Neural cell (in vitro differentiated cells): ENCODE data around the gene OR1E2. TPM values are rescaled to one million over a fixed set of nuclear protein-coding genes. Genes with fewer than 3 reads are reported as not detected.
"Not testable (repeated sequence)": the region's sequence is repeated elsewhere in the genome, so short reads cannot be mapped to it uniquely, and the experiment has no call there.

ENCODE experiments used
- H2AFZ ChIP-seq: fragments of 200-600, 300-800 bp; sonication (generic), shearing (Covaris generic); 2 replicates; pipeline ENCODE4 v1.6.0; 2014; ENCODE audit warnings: low read depth, mild to moderate bottlenecking, antibody characterized with exemption, low read length, moderate library complexity
- H3F3A ChIP-seq: fragments of 200-600 bp; shearing (Covaris generic); 2 replicates; pipeline ENCODE4 v1.6.1; 2016; ENCODE audit warnings: mild to moderate bottlenecking, moderate library complexity, mixed read lengths, antibody characterized with exemption, low read length; ENCODE audit not compliant: insufficient read depth, poor library complexity, severe bottlenecking
- H3K27ac ChIP-seq: fragments of 200-600, 300-800 bp; sonication (generic), shearing (Covaris generic); 2 replicates; pipeline ENCODE4 v1.5.1; 2014; ENCODE audit warnings: mild to moderate bottlenecking, low read length, moderate library complexity
- H3K27me3 ChIP-seq: fragments of 300-800, 200-600 bp; sonication (generic), shearing (Covaris generic); 2 replicates; pipeline ENCODE4 v1.6.0; 2014; ENCODE audit warnings: mild to moderate bottlenecking, low read depth, low read length, moderate library complexity; ENCODE audit not compliant: insufficient read depth
- H3K36me3 ChIP-seq: fragments of 300-800, 200-600 bp; sonication (generic), shearing (Covaris generic); 2 replicates; pipeline ENCODE4 v1.5.1; 2014; ENCODE audit warnings: mild to moderate bottlenecking, antibody characterized with exemption, low read length, moderate library complexity; ENCODE audit not compliant: insufficient read depth
- H3K4me2 ChIP-seq: fragments of 300-800, 200-600 bp; sonication (generic), shearing (Covaris generic); 2 replicates; pipeline ENCODE4 v1.6.0; 2014; ENCODE audit warnings: mild to moderate bottlenecking, low read length
- H3K4me3 ChIP-seq: fragments of 300-800, 200-600 bp; sonication (generic), shearing (Covaris generic); 2 replicates; pipeline ENCODE4 v1.5.1; 2014; ENCODE audit warnings: mild to moderate bottlenecking, low read length, moderate library complexity
- H3K79me2 ChIP-seq: fragments of 200-600 bp; shearing (Covaris generic); replicated peaks from 2 replicates; pipeline ENCODE4 v1.6.0; 2014; ENCODE audit warnings: mild to moderate bottlenecking, low read length, moderate library complexity; ENCODE audit not compliant: insufficient read depth
- H3K9ac ChIP-seq: fragments of 300-800, 200-600 bp; sonication (generic), shearing (Covaris generic); 2 replicates; pipeline ENCODE4 v1.6.1; 2016; ENCODE audit warnings: mild to moderate bottlenecking, low read length, mixed read lengths
- H3K9me2 ChIP-seq: fragments of 200-600 bp; shearing (Covaris generic); 2 replicates; pipeline ENCODE4 v1.6.1; 2016; ENCODE audit warnings: mild to moderate bottlenecking, low read length, mixed read lengths; ENCODE audit not compliant: insufficient read depth
- H3K9me3 ChIP-seq: fragments of 200-600, 300-800 bp; sonication (generic), shearing (Covaris generic); 2 replicates; pipeline ENCODE4 v1.6.1; 2016; ENCODE audit warnings: mild to moderate bottlenecking, mixed run types, low read length, moderate library complexity, mixed read lengths
- H4K20me1 ChIP-seq: fragments of 200-600 bp; shearing (Covaris generic); 2 replicates; pipeline ENCODE4 v1.6.1; 2016; ENCODE audit warnings: mild to moderate bottlenecking, mixed run types; ENCODE audit not compliant: insufficient read depth
- EP300 ChIP-seq: fragments of 450-650 bp; conservative IDR thresholded peaks from 2 replicates; pipeline ENCODE4 v1.6.1; 2014; ENCODE audit warnings: antibody characterized with exemption, mild to moderate bottlenecking, moderate library complexity; ENCODE audit not compliant: poor library complexity, severe bottlenecking
- EZH2 ChIP-seq: fragments of 200-600, 300-800 bp; shearing (Covaris generic), sonication (generic); IDR thresholded peaks from 2 replicates; pipeline ENCODE4 v1.6.1; 2014; ENCODE audit warnings: antibody characterized with exemption, low read length, borderline replicate concordance, mild to moderate bottlenecking; ENCODE audit not compliant: insufficient read depth, poor library complexity, severe bottlenecking
- MXI1 ChIP-seq: fragments of 450-650 bp; conservative IDR thresholded peaks from 2 replicates; pipeline ENCODE4 v1.6.1; 2014; ENCODE audit warnings: antibody characterized with exemption, mild to moderate bottlenecking; ENCODE audit not compliant: poor library complexity, severe bottlenecking
- POLR2AphosphoS5 ChIP-seq: IDR thresholded peaks from 2 replicates; pipeline ENCODE4 v1.6.1; 2012
- RAD21 ChIP-seq: fragments of 450-650 bp; conservative IDR thresholded peaks from 2 replicates; pipeline ENCODE4 v1.6.1; 2014; ENCODE audit warnings: antibody characterized with exemption, mild to moderate bottlenecking, moderate library complexity
- SMC3 ChIP-seq: fragments of 450-650 bp; conservative IDR thresholded peaks from 2 replicates; pipeline ENCODE4 v1.6.1; 2014; ENCODE audit warnings: antibody characterized with exemption, mild to moderate bottlenecking, moderate library complexity; ENCODE audit not compliant: poor library complexity
- TAF1 ChIP-seq: IDR thresholded peaks from 2 replicates; pipeline ENCODE4 v1.6.1; 2012; ENCODE audit warnings: low read depth
- polyA plus RNA-seq: library from polyadenylated mRNA; depleted of rRNA; stranded (reverse); fragments of >200 nt; gene quantifications from 2 replicates; pipeline ENCODE4 v1.2.3, GENCODE V29; 2014
- TF ChIP-seq, protein P1 (sequence below): IDR thresholded peaks from 2 replicates; pipeline ENCODE4 v1.6.1; 2012; ENCODE audit warnings: borderline replicate concordance
- TF ChIP-seq, protein P2 (sequence below): fragments of 450-650 bp; IDR thresholded peaks from 2 replicates; pipeline ENCODE4 v1.5.1; 2014; ENCODE audit warnings: antibody characterized with exemption, mild to moderate bottlenecking, moderate library complexity; ENCODE audit not compliant: poor library complexity, severe bottlenecking

Gene OR1E2
- polyA plus RNA-seq, 1 donor from 2014 or later, result not detected

DNA sequence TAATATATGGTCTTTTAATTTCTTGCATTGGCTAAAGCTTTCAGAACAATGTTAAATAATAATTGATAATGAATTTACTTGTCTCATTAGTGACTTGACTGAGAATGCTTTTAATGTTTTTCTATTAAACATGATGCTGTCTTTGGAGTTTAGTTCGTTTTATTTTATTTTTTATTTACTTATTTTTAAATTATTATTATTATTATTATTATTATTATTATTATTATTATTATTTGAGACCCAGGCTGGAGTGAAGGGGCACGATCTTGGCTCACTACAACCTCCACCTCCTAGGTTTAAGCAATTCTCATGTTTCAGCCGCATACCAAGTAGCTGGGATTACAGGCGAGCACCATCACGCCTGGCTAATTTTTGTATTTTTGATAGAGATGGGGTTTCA, 18.0 kb downstream of the OR1E2 start:
- H3K9ac ChIP-seq, result no peak overlapping the region

DNA sequence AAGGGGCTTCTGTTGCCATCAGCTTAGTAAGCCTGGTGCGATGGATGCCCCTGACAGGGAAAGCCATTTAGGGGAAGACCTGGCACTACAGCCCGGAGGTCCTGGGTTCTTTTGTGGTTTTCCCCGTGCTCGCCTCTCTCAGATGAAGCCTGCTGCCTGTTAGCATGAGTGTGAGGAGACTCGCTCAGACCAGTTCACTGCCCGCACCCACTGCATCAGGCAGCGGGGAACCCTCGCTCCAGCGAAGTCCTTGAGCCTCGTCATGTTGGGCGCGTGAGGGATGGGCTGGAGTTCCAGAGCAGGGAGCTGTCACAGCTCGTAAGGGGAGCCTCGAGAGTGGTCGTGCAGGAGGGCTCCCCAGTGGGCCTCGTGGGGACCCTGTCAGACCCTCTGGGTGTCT, 21.4 kb downstream of the OR1E2 start:
- not testable (repeated sequence) for H4K20me1 ChIP-seq, H3K27me3 ChIP-seq

More for the DNA sequence above, 18.0 kb downstream of the OR1E2 start:
- TF ChIP-seq, protein P1, sequence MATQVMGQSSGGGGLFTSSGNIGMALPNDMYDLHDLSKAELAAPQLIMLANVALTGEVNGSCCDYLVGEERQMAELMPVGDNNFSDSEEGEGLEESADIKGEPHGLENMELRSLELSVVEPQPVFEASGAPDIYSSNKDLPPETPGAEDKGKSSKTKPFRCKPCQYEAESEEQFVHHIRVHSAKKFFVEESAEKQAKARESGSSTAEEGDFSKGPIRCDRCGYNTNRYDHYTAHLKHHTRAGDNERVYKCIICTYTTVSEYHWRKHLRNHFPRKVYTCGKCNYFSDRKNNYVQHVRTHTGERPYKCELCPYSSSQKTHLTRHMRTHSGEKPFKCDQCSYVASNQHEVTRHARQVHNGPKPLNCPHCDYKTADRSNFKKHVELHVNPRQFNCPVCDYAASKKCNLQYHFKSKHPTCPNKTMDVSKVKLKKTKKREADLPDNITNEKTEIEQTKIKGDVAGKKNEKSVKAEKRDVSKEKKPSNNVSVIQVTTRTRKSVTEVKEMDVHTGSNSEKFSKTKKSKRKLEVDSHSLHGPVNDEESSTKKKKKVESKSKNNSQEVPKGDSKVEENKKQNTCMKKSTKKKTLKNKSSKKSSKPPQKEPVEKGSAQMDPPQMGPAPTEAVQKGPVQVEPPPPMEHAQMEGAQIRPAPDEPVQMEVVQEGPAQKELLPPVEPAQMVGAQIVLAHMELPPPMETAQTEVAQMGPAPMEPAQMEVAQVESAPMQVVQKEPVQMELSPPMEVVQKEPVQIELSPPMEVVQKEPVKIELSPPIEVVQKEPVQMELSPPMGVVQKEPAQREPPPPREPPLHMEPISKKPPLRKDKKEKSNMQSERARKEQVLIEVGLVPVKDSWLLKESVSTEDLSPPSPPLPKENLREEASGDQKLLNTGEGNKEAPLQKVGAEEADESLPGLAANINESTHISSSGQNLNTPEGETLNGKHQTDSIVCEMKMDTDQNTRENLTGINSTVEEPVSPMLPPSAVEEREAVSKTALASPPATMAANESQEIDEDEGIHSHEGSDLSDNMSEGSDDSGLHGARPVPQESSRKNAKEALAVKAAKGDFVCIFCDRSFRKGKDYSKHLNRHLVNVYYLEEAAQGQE, result no peak
- TF ChIP-seq, protein P2, sequence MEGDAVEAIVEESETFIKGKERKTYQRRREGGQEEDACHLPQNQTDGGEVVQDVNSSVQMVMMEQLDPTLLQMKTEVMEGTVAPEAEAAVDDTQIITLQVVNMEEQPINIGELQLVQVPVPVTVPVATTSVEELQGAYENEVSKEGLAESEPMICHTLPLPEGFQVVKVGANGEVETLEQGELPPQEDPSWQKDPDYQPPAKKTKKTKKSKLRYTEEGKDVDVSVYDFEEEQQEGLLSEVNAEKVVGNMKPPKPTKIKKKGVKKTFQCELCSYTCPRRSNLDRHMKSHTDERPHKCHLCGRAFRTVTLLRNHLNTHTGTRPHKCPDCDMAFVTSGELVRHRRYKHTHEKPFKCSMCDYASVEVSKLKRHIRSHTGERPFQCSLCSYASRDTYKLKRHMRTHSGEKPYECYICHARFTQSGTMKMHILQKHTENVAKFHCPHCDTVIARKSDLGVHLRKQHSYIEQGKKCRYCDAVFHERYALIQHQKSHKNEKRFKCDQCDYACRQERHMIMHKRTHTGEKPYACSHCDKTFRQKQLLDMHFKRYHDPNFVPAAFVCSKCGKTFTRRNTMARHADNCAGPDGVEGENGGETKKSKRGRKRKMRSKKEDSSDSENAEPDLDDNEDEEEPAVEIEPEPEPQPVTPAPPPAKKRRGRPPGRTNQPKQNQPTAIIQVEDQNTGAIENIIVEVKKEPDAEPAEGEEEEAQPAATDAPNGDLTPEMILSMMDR, result no peak
- TF ChIP-seq EP300 (no peak), MXI1 (no peak), TAF1 (no peak), EZH2 (no peak), POLR2AphosphoS5 (no peak), SMC3 (no peak), RAD21 (no peak)
- Histone ChIP-seq H3K9me2 (no peaks in the 10 kb centered on the region), H3F3A (no peaks in the 10 kb centered on the region), H2AFZ (no peak overlapping the region), H3K4me3 (no peak overlapping the region), H3K27me3 (no peaks in the 10 kb centered on the region), H3K4me2 (no peak overlapping the region), H3K79me2 (no peaks in the 10 kb centered on the region), H4K20me1 (no peaks in the 10 kb centered on the region), H3K27ac (no peak overlapping the region), H3K36me3 (no peaks in the 10 kb centered on the region), H3K9me3 (no peaks in the 10 kb centered on the region)

DNA sequence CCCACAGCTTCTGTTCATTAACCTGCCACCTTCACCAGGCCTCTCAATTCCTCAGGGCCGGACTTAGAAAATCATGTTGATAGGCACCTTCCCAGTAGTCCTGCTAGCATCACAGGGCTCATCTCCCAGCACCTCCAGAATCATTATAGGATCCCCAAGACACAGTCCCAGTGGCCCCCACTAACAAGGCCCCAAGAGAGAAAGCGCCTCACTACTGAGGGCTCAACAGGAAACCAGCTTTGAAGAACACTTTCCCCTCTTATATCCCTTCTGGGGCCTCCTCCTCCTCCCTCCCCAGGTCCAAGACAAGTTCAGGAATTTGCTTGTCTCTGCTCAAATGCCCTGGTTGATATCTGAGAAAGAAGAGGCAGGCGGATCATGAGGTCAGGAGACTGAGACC, 22.6 kb downstream of the OR1E2 start, which contains the start of gene OR3A3:
Gene OR3A3, plus strand, starts transcription at position 301 of the 400 bp plus-strand sequence.
- TF ChIP-seq, protein P2, result no peak
- TF ChIP-seq SMC3 (no peak), MXI1 (no peak), POLR2AphosphoS5 (no peak), EZH2 (no peak)
- Histone ChIP-seq H3K27ac (no peak within 1 kb of the TSS), H3K27me3 (no peaks in the 10 kb centered on the region), H3K4me3 (no peak within 1 kb of the TSS), H2AFZ (no peak within 1 kb of the TSS), H3K9me3 (no peaks in the 10 kb centered on the region), H4K20me1 (no peaks in the 10 kb centered on the region), H3K9ac (no peak within 1 kb of the TSS), H3K36me3 (no peaks in the 10 kb centered on the region), H3K79me2 (no peaks in the 10 kb centered on the region), H3K9me2 (no peaks in the 10 kb centered on the region), H3F3A (no peaks in the 10 kb centered on the region), H3K4me2 (no peak within 1 kb of the TSS)

More for the DNA sequence above, 21.4 kb downstream of the OR1E2 start:
- H3K36me3 ChIP-seq, H3K9me2 ChIP-seq, H3K79me2 ChIP-seq, H3K4me3 ChIP-seq, H3K9me3 ChIP-seq, H3K4me2 ChIP-seq, H2AFZ ChIP-seq, H3F3A ChIP-seq, H3K27ac ChIP-seq, H3K9ac ChIP-seq: not testable (repeated sequence)

DNA sequence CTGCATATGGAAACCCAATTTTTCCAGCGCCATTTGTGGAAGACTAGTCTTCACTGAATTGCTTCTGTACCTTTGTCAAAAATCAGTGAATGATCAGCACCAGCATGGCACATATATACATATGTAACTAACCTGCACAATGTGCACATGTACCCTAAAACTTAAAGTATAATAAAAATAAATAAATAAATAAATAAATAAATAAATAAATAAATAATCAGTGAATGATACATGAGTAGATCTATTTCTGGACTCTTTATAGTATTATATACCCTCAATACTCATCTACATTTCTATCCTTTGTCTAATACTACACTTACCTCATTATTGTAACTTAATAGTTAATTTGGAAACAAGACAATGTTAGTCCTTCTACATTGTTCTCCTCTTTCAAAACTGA, 29.8 kb downstream of the OR1E2 start:
- H3K9me3 ChIP-seq, result not testable (repeated sequence)

More for the DNA sequence above, 29.8 kb downstream of the OR1E2 start:
- not testable (repeated sequence) for H3K9ac ChIP-seq, H3K4me3 ChIP-seq, H3K79me2 ChIP-seq, H3F3A ChIP-seq, H3K9me2 ChIP-seq, H4K20me1 ChIP-seq, H3K36me3 ChIP-seq, H3K4me2 ChIP-seq, H3K27ac ChIP-seq, H3K27me3 ChIP-seq, H2AFZ ChIP-seq
